ENCODE data around the gene RAI1.

The RAI1 gene

GRCh38 chr17:17770632-17771044, 89.4 kb downstream of the RAI1 start:
- no peak for DNase-seq

DNA sequence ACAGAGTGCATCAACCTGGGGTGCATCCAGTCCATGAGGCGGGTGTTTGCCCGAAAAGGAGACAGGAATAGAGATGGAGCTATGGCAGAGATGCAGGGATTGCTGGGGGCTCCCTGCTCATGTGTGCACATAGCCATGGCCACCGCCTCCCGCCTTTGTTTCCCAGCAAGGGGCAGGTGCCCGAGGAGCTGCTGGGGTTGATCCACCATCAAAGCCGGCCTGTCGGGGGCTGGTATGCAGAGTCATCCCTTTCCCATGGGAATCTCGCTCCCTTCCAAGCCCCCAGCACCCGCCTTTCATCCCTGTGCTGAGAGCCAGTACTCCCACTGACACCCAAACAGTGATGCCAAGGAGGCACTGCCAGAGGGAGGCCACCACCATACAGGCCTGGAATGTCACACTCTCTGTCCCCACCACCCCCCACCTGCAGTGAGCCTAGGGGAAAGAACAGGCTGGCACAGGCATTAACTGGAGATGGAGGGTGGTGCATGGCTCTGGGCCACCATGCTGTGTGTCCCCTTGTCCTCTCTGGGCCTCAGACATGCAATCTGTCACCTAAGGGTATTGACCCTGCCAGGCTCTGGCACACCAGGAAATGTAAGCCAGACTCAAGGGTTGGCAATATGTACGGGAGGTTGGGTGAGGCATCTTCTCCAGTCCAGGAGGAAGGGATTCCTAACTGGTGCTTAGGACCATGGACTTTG, 90.4 kb downstream of the RAI1 start:
- DNase-seq: no peak

DNA sequence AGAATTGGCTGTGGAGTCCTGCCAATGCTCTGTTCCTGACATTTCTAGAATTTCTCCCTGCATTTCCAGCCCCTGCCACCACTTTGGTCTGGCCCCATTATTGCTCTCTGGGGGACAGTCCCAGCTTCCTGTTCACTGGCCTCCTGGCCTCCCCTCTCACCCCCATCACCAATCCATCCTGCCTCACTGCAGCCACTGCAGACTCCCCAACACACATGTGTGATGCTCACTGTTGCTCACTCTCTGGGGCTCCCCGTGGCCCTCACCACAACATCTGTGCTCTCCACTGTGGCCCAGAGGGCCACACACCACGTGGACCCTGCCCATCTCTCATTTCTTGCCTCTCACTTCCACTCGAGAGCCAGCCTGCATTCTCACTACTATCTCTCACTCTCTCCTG, 91.0 kb downstream of the RAI1 start:
- DNase-seq: no peak

- no peak for DNase-seq
Observed at GRCh38 chr17:17774009-17774881, 93.0 kb downstream of the RAI1 start.

DNA sequence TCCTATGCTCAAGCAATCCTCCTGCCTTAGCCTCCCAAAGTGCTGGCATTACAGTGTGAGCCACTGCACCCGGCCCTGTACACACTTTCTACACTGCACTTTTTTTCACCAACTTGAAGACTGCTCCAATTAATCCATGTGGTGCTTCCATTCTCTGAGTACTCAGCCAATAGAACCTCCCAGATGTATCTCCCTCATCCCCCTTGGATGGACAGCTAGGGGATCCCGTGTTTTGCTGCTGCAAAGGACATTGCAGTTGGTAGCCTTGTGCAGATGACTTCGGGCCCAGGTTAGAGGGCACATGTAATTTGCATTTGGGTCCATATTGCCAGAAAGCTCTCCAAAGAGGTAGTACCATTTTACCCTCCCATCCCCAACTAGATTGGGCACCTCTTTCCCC, 95.6 kb downstream of the RAI1 start:
- no peak for DNase-seq

GRCh38 chr17:17778308-17779014, 97.2 kb downstream of the RAI1 start:
- no peak for DNase-seq

DNA sequence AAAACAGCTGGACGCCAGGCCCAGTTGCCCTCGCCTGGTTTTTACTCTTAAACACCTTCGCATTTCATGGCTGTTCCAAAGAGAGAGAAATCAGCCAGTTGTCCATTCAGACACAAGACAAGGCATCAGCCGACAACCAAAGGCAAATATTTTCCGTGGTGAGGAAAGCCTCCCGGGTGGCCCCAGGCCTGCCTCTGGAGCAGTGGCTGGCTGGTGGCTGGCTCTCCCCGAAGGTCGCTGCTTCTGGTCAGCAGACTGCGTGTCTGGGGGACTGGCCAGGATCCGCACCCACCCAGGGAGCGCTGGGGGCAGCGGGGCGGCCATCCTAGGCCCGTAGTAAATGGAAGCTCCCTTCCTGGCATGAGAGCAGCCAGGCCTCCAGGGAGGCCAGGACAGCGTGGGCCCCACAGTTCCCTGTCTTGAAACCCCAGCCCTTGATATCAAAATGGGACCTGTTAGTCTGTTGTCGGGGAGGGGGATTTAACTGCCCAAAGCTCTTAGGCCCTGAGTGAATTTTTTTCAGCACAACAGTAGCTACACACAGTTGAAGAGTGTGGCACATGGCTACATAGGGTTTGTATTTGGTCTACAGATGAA, 97.9 kb downstream of the RAI1 start:
- no peak for DNase-seq

DNA sequence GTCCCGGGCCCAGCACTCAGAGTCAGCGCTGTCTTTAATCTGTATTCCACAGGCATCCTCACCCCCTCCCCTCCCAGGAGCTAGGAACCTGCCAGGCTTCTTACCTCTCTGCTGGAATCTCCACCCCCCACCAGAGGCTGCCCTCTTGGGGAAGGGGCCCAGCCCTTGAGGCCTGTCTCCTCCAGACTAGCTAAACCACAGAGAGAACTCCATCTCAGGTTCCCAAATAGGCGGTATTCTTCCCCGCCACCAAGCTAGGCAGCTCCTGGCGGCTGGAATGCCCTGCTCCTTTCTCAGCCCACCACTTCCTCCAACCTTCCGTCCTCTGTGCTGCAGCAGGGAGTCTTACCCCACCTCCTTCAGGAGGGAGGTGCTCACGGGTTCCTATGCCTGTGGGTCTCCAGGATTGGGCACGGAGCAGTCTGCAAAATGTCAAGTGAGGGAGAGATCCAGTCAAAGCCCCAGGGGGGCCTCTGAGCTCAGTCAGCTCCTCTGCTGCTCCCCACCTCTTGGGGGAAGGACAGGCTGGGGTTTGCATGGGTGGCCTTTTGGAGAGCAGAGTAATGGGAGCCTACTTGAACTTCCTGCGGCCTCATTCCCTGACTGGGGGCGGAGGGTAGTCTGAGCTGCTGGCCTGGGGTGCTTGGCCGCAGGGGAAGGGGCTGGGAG, 99.8 kb downstream of the RAI1 start:
- DNase-seq: no peak

DNA sequence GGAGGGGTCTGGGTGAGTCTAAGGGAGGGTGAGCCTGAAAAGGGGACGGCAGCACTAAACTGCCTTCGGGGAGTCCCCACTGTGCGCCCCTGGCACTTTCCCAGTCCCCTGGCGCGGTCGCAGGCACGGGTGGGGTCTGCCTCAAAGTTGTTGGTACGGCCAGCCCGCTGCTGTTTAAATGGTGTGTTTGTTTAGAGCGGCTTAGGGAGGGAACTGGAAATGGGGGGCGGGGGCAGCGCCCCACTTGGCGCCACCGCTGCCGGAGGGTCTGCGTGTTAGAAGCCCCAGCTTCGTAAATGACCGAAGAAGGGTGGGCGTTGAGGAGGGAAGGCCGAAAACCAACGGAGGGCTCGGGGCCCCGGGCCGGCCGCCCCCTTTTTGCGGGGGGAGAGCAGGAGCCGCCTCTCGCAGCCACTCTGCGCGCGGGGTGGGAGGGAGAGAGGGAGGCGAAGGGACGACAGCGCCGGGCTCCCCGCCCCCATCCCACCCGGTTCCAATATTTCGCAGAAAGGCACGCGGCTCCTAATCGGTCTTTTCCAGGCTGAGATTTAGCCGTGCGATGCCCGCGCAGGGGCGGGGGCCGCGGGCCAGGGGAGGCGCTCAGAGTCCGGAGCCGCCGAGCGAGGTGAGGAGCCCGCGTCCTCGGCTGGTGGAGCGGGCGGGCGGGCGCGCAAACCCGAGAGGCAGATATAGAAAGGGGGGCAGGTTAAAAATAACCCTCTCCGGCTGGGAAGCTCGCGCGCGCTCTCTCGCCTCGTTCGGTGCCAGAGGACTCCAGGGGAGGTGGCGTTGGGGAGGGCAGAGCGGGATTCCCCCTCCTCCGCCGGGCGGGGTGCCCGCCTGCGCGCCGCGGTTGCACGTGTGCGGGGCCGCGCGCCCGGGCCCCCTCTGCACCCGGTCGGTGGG, 100.6 kb downstream of the RAI1 start:
- DNase-seq: peak; percentile 40

- DNase-seq: no peak
Observed at GRCh38 chr17:17782523-17783115, 101.4 kb downstream of the RAI1 start.

DNA sequence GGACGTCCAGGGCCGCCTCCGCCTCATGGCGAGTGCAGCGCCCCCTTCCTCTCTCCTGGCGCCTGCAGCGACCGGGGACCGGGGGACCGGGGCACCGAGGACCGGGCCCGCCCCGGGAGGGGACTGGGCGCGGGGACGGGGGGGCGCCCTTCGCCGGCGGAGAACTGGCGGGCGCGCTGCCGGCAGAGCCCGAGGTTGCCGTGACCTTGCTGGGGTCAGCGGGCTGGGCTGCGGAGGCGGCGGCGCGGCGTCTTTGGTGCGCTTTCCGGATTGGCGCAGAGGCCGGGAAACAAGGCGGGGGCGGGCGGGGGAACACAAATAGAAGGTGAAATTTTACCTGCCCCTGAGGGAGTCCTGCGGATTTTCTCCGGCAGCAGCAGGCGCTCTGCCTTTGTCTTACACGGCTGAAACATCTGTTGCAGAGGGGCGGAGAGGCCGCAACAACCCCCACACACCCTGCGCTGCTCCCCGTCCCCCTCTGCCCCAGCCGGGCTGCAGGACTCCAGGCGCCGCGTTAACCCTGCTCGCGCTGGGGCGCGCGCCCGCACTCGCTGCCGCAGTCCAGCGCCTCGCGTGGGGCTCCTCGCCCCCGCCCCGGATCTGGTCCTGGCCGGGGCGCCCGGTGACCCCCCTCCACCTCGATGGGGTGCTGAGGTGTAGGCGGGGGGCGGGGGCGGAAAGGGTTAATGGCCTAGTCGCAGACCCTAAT, 102.0 kb downstream of the RAI1 start:
- peak; percentile 64 for DNase-seq

- DNase-seq: peak; percentile 65
Observed at GRCh38 chr17:17783825-17784656, 102.8 kb downstream of the RAI1 start.

DNA sequence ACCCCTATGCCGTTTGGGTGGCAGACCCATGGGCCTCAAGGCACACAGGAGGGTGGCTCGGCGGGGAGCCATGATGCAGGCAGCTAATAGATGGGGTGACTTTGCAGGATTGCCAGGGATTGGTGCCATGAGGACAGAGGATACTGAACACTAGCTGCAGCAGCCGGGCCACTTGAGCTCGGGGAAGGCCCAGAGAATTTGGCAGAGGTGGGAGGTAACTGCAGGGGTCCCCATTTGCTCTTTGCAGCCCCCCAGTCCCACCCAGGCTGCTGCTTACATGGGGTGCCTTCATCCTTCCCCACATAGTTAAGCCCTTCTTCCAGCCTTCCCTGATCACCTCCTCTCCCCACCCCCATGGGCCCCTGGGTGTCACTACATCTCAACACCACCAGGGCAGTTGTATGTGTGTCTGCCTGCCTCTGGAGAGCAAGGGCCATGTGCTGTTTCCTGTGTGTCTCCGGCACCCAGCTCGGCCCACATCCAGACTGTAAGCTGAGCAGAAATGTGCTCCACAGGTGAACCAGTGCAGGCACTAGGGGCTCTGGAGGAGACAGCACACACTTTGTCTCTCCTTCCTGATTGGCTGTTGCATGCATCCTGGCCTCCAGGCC, 103.5 kb downstream of the RAI1 start:
- DNase-seq: no peak

- no peak for DNase-seq
Observed at GRCh38 chr17:17785407-17785806, 104.1 kb downstream of the RAI1 start.

DNA sequence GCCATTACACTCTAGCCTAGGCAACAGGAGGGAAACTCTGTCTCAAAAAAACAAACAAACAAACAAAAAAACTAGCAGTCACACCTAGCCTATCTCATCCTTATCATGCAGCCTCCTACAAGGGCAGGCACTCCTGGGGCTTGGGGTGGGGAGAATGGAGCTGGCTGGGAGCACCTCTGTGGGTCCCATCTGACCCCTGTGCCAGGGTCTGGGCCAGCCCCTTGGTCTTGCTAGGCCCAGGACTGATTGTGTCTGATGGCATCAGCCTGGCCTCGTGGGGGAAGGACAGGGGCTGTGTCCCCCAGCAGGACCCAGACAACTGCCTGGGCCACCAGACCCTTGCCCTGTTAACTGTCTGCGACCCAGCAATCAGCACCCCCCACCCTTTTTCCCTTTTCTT, 105.7 kb downstream of the RAI1 start:
- no peak for DNase-seq

- DNase-seq: no peak
Observed at GRCh38 chr17:17787568-17787967, 106.3 kb downstream of the RAI1 start.

DNA sequence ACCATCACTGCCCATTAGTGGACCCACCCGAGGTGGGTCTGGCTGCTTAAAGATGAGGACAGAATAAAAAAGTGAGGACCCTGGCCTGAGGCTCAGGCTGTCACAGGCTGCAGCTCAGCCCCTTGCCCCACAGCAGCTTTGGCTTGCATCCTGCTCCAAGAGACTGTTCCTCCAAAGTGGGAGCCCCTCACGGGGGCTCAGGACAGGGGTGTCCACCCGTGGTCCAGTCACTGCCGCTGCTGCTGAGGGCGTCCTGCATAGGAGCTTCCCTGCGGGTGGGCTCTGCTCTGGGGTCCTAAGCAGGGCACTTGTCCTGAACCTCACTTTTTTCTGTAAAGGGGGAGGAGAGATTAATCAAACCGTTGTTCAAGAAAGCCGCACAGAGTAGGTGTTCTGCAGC, 107.7 kb downstream of the RAI1 start:
- DNase-seq: no peak

DNA sequence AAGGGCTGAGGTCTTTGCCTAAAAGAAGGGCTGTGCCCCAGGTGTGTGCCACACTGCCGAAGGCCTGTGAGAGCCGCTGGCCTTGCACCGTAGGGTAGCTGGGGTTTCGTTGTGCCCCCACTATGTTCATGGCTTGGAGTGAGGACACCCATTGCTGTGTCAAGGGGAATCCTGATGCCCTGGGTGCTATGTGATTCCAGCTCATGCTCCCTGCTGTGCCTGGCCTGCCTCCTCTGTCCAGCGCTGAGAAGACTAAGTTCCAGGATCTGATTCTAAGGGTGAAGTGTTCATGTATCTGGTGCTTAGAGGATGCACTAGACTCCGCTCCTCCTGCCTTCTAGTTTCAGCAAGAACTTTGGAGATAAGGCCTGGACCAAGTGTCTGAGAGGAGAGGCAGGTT, 108.2 kb downstream of the RAI1 start:
- DNase-seq: no peak

Data from NCI-H2107 (cell line).